Measurements from ENCODE around the gene SYT17. TPM values are rescaled to one million over a fixed set of nuclear protein-coding genes. Genes with fewer than 3 reads are reported as not detected.

The SYT17 gene
- total RNA-seq, 1 experiment from 2014 or later: 11.8 TPM

- H4K20me1 ChIP-seq (ENCODE audit: low read length): no peaks in the 10 kb centered on the region
- no peaks in the 10 kb centered on the region for H3K9me3 ChIP-seq (ENCODE audit: low read length)
- H3K27ac ChIP-seq (ENCODE audit: low read length): no peak overlapping the region
- no peak overlapping the region for H3K9ac ChIP-seq (ENCODE audit: low read length)
- CTCF ChIA-PET: interaction anchor here (0.6 kb wide), 1 partner anchor 35 kb away, joined by 5 read pairs; no protein-coding TSS in a partner anchor
- no TSS peak for BruUV-seq (replicated peaks)
- ATAC-seq (no peak), DNase-seq (no peak)
- peaks cover 3% of the 10 kb centered on the region for H3F3A ChIP-seq (ENCODE audit: low read length, unreplicated experiment)
- H3K4me3 ChIP-seq (ENCODE audit: low read length): no peak overlapping the region
- TF ChIP-seq CTCF (conservative IDR thresholded peaks at IDR 0.05; ENCODE audit: low read depth, low read length) (no peak), EZH2phosphoT487 (IDR thresholded peaks at IDR 0.05; ENCODE audit: borderline replicate concordance, low read length) (no peak), EZH2 (IDR thresholded peaks at IDR 0.05; ENCODE audit: low read length, unreplicated experiment) (no peak)
- H3K4me2 ChIP-seq (ENCODE audit: low read length): no peak overlapping the region
- no peaks in the 10 kb centered on the region for H3K36me3 ChIP-seq (ENCODE audit: low read depth, low read length)
- H3K79me2 ChIP-seq (ENCODE audit: low read length): no peaks in the 10 kb centered on the region
- no peaks in the 10 kb centered on the region for H3K9me2 ChIP-seq (replicated peaks; ENCODE audit: low read length)
- intact Hi-C loops (cut with micrococcal nuclease): no loop called here
- no peak overlapping the region for H2AFZ ChIP-seq (ENCODE audit: low read length)
- H3K27me3 ChIP-seq (ENCODE audit: low read length): no peaks in the 10 kb centered on the region
- POLR2A ChIA-PET (ENCODE audit: unreplicated experiment): interaction anchor here (0.6 kb wide), 1 partner anchor 9 kb away, joined by 4 read pairs; no protein-coding TSS in a partner anchor
- peaks cover 13% of the 10 kb centered on the region for H3K4me1 ChIP-seq (ENCODE audit: insufficient read depth, low read length)
Measured at GRCh38 chr16:19188406-19188805, 20.4 kb downstream of the SYT17 start.

- Histone ChIP-seq H2AFZ (ENCODE audit: low read length) (no peak overlapping the region), H3K79me2 (ENCODE audit: low read length) (no peaks in the 10 kb centered on the region), H4K20me1 (ENCODE audit: low read length) (no peaks in the 10 kb centered on the region), H3F3A (ENCODE audit: low read length, unreplicated experiment) (peaks cover 3% of the 10 kb centered on the region), H3K9ac (ENCODE audit: low read length) (no peak overlapping the region), H3K36me3 (ENCODE audit: low read depth, low read length) (no peaks in the 10 kb centered on the region), H3K9me2 (replicated peaks; ENCODE audit: low read length) (no peaks in the 10 kb centered on the region), H3K27me3 (ENCODE audit: low read length) (no peaks in the 10 kb centered on the region), H3K9me3 (ENCODE audit: low read length) (no peaks in the 10 kb centered on the region), H3K4me1 (ENCODE audit: insufficient read depth, low read length) (peaks cover 13% of the 10 kb centered on the region), H3K4me2 (ENCODE audit: low read length) (no peak overlapping the region), H3K27ac (ENCODE audit: low read length) (no peak overlapping the region), H3K4me3 (ENCODE audit: low read length) (no peak overlapping the region)
- TF ChIP-seq EZH2 (IDR thresholded peaks at IDR 0.05; ENCODE audit: low read length, unreplicated experiment): no peak
- TF ChIP-seq EZH2phosphoT487 (IDR thresholded peaks at IDR 0.05; ENCODE audit: borderline replicate concordance, low read length): no peak
- no peak for TF ChIP-seq CTCF (conservative IDR thresholded peaks at IDR 0.05; ENCODE audit: low read depth, low read length)
- DNase-seq (no peak), ATAC-seq (no peak)
- BruUV-seq (replicated peaks): no TSS peak
- POLR2A ChIA-PET (ENCODE audit: unreplicated experiment): no interaction called here
- CTCF ChIA-PET: no interaction called here
- intact Hi-C loops (cut with micrococcal nuclease): no loop called here
Measured at GRCh38 chr16:19192865-19193264, 24.8 kb downstream of the SYT17 start.

- no peaks in the 10 kb centered on the region for H3K4me1 ChIP-seq (ENCODE audit: insufficient read depth, low read length)
- no peaks in the 10 kb centered on the region for H3K79me2 ChIP-seq (ENCODE audit: low read length)
- no peak for ATAC-seq
- H4K20me1 ChIP-seq (ENCODE audit: low read length): no peaks in the 10 kb centered on the region
- ChIA-PET POLR2A (ENCODE audit: unreplicated experiment) (no interaction called here), CTCF (no interaction called here)
- H3K4me2 ChIP-seq (ENCODE audit: low read length): no peak overlapping the region
- no peak for TF ChIP-seq EZH2phosphoT487 (IDR thresholded peaks at IDR 0.05; ENCODE audit: borderline replicate concordance, low read length)
- no peak for TF ChIP-seq EZH2 (IDR thresholded peaks at IDR 0.05; ENCODE audit: low read length, unreplicated experiment)
- TF ChIP-seq CTCF (conservative IDR thresholded peaks at IDR 0.05; ENCODE audit: low read depth, low read length): no peak
- H3K27ac ChIP-seq (ENCODE audit: low read length): no peak overlapping the region
- H3K27me3 ChIP-seq (ENCODE audit: low read length): no peaks in the 10 kb centered on the region
- H3K9me3 ChIP-seq (ENCODE audit: low read length): no peaks in the 10 kb centered on the region
- no peaks in the 10 kb centered on the region for H3K9me2 ChIP-seq (replicated peaks; ENCODE audit: low read length)
- no TSS peak for BruUV-seq (replicated peaks)
- no peak for DNase-seq
- no peak overlapping the region for H3K9ac ChIP-seq (ENCODE audit: low read length)
- H3F3A ChIP-seq (ENCODE audit: low read length, unreplicated experiment): no peaks in the 10 kb centered on the region
- H2AFZ ChIP-seq (ENCODE audit: low read length): no peak overlapping the region
- H3K4me3 ChIP-seq (ENCODE audit: low read length): no peak overlapping the region
- H3K36me3 ChIP-seq (ENCODE audit: low read depth, low read length): no peaks in the 10 kb centered on the region
- intact Hi-C loops (cut with micrococcal nuclease): no loop called here
Measured at GRCh38 chr16:19196871-19197270, 28.8 kb downstream of the SYT17 start.
